Neuronal stem cell (in vitro differentiated cells): ENCODE measurements around the gene AFAP1.

Experiments
- DNase-seq: peaks from one replicate; pipeline ENCODE4 v3.0.0-alpha.2; 2013; ENCODE audit warnings: low spot score
- H2AFZ ChIP-seq: one replicate; pipeline ENCODE4 v1.6.1; 2013; ENCODE audit warnings: mild to moderate bottlenecking, low read length, inconsistent platforms
- H2AK5ac ChIP-seq: 2 replicates; pipeline ENCODE4 v1.6.1; 2013; ENCODE audit warnings: low read depth, mild to moderate bottlenecking, inconsistent platforms, low read length, moderate library complexity, mixed read lengths
- H2BK120ac ChIP-seq: 2 replicates; pipeline ENCODE4 v1.6.1; 2013; ENCODE audit warnings: low read depth, mild to moderate bottlenecking, inconsistent platforms, low read length, moderate library complexity, mixed read lengths
- H2BK12ac ChIP-seq: one replicate; pipeline ENCODE4 v1.6.1; 2013; ENCODE audit warnings: low read length, inconsistent platforms
- H2BK15ac ChIP-seq: 2 replicates; pipeline ENCODE4 v1.6.1; 2013; ENCODE audit warnings: mild to moderate bottlenecking, low read length, inconsistent platforms, mixed read lengths
- H2BK5ac ChIP-seq: one replicate; pipeline ENCODE4 v1.6.1; 2013; ENCODE audit warnings: inconsistent platforms, mild to moderate bottlenecking, low read length, moderate library complexity
- H3K14ac ChIP-seq: one replicate; pipeline ENCODE4 v1.6.1; 2013; ENCODE audit warnings: low read length, inconsistent platforms
- H3K18ac ChIP-seq: 2 replicates; pipeline ENCODE4 v1.6.1; 2013; ENCODE audit warnings: low read length, inconsistent platforms
- H3K23ac ChIP-seq: 2 replicates; pipeline ENCODE4 v1.6.1; 2013; ENCODE audit warnings: low read depth, mild to moderate bottlenecking, mixed read lengths, low read length, inconsistent platforms; ENCODE audit not compliant: poor library complexity
- H3K27ac ChIP-seq: replicated peaks from 3 replicates; pipeline ENCODE4 v1.5.1; 2013; ENCODE audit warnings: low read length, inconsistent platforms
- H3K27me3 ChIP-seq, 3 experiments: 2 replicates each; pipeline ENCODE4 v1.6.1; 2013; ENCODE audit warnings: low read length in 3 of 3, mild to moderate bottlenecking in 2 of 3, inconsistent platforms in 1 of 3, low read depth in 1 of 3, mixed read lengths in 1 of 3, moderate library complexity in 1 of 3; ENCODE audit not compliant: control insufficient read depth in 3 of 3, insufficient read depth in 3 of 3
- H3K36me3 ChIP-seq, 2 donors: replicated peaks in 1 of 2; 2 replicates each; pipeline ENCODE4 v1.6.1; 2013; ENCODE audit warnings: low read length in 2 of 2; ENCODE audit not compliant: control insufficient read depth in 2 of 2, insufficient read depth in 2 of 2
- H3K4ac ChIP-seq: 2 replicates; pipeline ENCODE4 v1.6.1; 2013; ENCODE audit warnings: inconsistent platforms, mild to moderate bottlenecking, low read length, moderate library complexity
- H3K4me1 ChIP-seq, 2 donors: 1 replicate in 1 of 2; 2 replicates in 1 of 2; pipeline ENCODE4 v1.6.1; 2013; ENCODE audit warnings: low read length in 2 of 2, low read depth in 1 of 2; ENCODE audit not compliant: control insufficient read depth in 2 of 2, insufficient read depth in 1 of 2
- H3K4me2 ChIP-seq: one replicate; pipeline ENCODE4 v1.6.1; 2013; ENCODE audit warnings: mild to moderate bottlenecking, low read length, inconsistent platforms; ENCODE audit not compliant: insufficient read depth, poor library complexity, severe bottlenecking
- H3K4me3 ChIP-seq, 2 donors: 2 replicates each; pipeline ENCODE4 v1.5.1; 2013; ENCODE audit warnings: low read length in 2 of 2, mild to moderate bottlenecking in 2 of 2, inconsistent platforms in 1 of 2, moderate library complexity in 1 of 2
- H3K79me1 ChIP-seq: one replicate; pipeline ENCODE4 v1.6.1; 2013; ENCODE audit warnings: low read depth, mild to moderate bottlenecking, inconsistent platforms, low read length, moderate library complexity
- H3K9ac ChIP-seq: one replicate; pipeline ENCODE4 v1.6.1; 2013; ENCODE audit warnings: mild to moderate bottlenecking, low read depth, low read length, inconsistent platforms; ENCODE audit not compliant: poor library complexity
- H3K9me3 ChIP-seq, 2 donors: replicated peaks in 1 of 2; 2 replicates each; pipeline versions ENCODE3 to v1.6.1; 2013; ENCODE audit warnings: low read length in 2 of 2, mild to moderate bottlenecking in 2 of 2, inconsistent platforms in 1 of 2, low read depth in 1 of 2, mixed read lengths in 1 of 2, moderate library complexity in 1 of 2; ENCODE audit not compliant: control insufficient read depth in 2 of 2, insufficient read depth in 1 of 2
- H4K8ac ChIP-seq: one replicate; pipeline ENCODE4 v1.6.1; 2013; ENCODE audit warnings: low read depth, mild to moderate bottlenecking, inconsistent platforms, low read length, moderate library complexity
- H4K91ac ChIP-seq: one replicate; pipeline ENCODE4 v1.6.1; 2013; ENCODE audit warnings: low read length, low read depth, mild to moderate bottlenecking, inconsistent platforms; ENCODE audit not compliant: poor library complexity
- WGBS, 2 donors: extraction: QIAGEN DNeasy Blood & Tissue Kit; methylation state at CpG; one replicate each; pipeline ENCODE4 v1.1.7; 2013; ENCODE audit warnings: missing lambda C conversion rate in 2 of 2, mixed read lengths in 1 of 2; ENCODE audit not compliant: insufficient read length in 2 of 2, insufficient replicate concordance in 1 of 2; ENCODE audit errors: extremely low coverage in 2 of 2; 5-methylcytosine and 5-hydroxymethylcytosine counted together

AFAP1 gene

GRCh38 chr4:7818399-7818911, 121.2 kb downstream of the AFAP1 start:
- no peak for DNase-seq
- H4K8ac ChIP-seq = no peak overlapping the region
- WGBS, 2 donors = no CpG with 5 or more reads among the region's 5 CpGs

GRCh38 chr4:7817877-7818398, 121.7 kb downstream of the AFAP1 start:
- no CpG with 5 or more reads among the region's 6 CpGs for WGBS, 2 donors
- no peak for DNase-seq
- no peak overlapping the region for H3K9ac ChIP-seq
- H3K9me3 ChIP-seq = no peaks in the 10 kb centered on the region
- no peak overlapping the region for H3K4me2 ChIP-seq
- H3K79me1 ChIP-seq = no peaks in the 10 kb centered on the region
- peaks cover 7 to 25% of the 10 kb centered on the region in 2 donors for H3K36me3 ChIP-seq
- no peak overlapping the region for H2AFZ ChIP-seq
- H3K18ac ChIP-seq = no peak overlapping the region
- no peak overlapping the region for H3K27ac ChIP-seq
- H2BK120ac ChIP-seq = no peak overlapping the region
- no peak overlapping the region for H3K4me3 ChIP-seq
- H2BK5ac ChIP-seq = no peak overlapping the region
- no peaks in the 10 kb centered on the region for H3K27me3 ChIP-seq
- H4K8ac ChIP-seq = no peak overlapping the region
- H3K14ac ChIP-seq = no peak overlapping the region
- no peak overlapping the region for H2BK15ac ChIP-seq
- H4K91ac ChIP-seq = no peak overlapping the region
- H2AK5ac ChIP-seq = no peak overlapping the region
- peaks cover 4% of the 10 kb centered on the region in 2 donors for H3K4me1 ChIP-seq
- H3K23ac ChIP-seq = no peak overlapping the region
- H3K4ac ChIP-seq = no peak overlapping the region
- H2BK12ac ChIP-seq = no peak overlapping the region

More at GRCh38 chr4:7818399-7818911, 121.2 kb downstream of the AFAP1 start:
- Histone ChIP-seq H2BK120ac (no peak overlapping the region), H2AFZ (no peak overlapping the region), H2BK5ac (no peak overlapping the region), H3K4me1 (peaks cover 4 to 6% of the 10 kb centered on the region in 2 donors), H2BK15ac (no peak overlapping the region), H4K91ac (no peak overlapping the region), H3K4ac (no peak overlapping the region), H2AK5ac (no peak overlapping the region), H3K23ac (no peak overlapping the region), H3K14ac (no peak overlapping the region), H3K9me3 (no peaks in the 10 kb centered on the region), H2BK12ac (no peak overlapping the region), H3K9ac (no peak overlapping the region), H3K27me3 (no peaks in the 10 kb centered on the region), H3K36me3 (peaks cover 7 to 25% of the 10 kb centered on the region in 2 donors), H3K18ac (no peak overlapping the region), H3K4me3 (no peak overlapping the region), H3K27ac (no peak overlapping the region), H3K79me1 (no peaks in the 10 kb centered on the region), H3K4me2 (no peak overlapping the region)

GRCh38 chr4:7816771-7817170, 122.9 kb downstream of the AFAP1 start:
- H4K91ac ChIP-seq = no peak overlapping the region

GRCh38 chr4:7815981-7816380, 123.7 kb downstream of the AFAP1 start:
- Histone ChIP-seq H2BK120ac (no peak overlapping the region), H3K4ac (no peak overlapping the region)

More at GRCh38 chr4:7816771-7817170, 122.9 kb downstream of the AFAP1 start:
- no CpG with 5 or more reads among the region's 7 CpGs for WGBS, 2 donors
- H3K9me3 ChIP-seq = no peaks in the 10 kb centered on the region
- H3K27ac ChIP-seq = no peak overlapping the region
- no peak overlapping the region for H3K4me2 ChIP-seq
- H2AFZ ChIP-seq = no peak overlapping the region
- no peaks in the 10 kb centered on the region for H3K27me3 ChIP-seq
- DNase-seq = no peak
- no peak overlapping the region for H2BK12ac ChIP-seq
- no peak overlapping the region for H2BK120ac ChIP-seq
- peaks cover 7 to 25% of the 10 kb centered on the region in 2 donors for H3K36me3 ChIP-seq
- no peak overlapping the region for H3K4me3 ChIP-seq
- H3K4ac ChIP-seq = no peak overlapping the region
- H4K8ac ChIP-seq = no peak overlapping the region
- H2AK5ac ChIP-seq = no peak overlapping the region
- no peak overlapping the region for H3K18ac ChIP-seq
- H3K79me1 ChIP-seq = no peaks in the 10 kb centered on the region
- no peak overlapping the region for H3K9ac ChIP-seq
- no peak overlapping the region for H3K14ac ChIP-seq
- no peak overlapping the region for H3K23ac ChIP-seq
- H2BK5ac ChIP-seq = no peak overlapping the region
- H2BK15ac ChIP-seq = no peak overlapping the region
- peaks cover 4 to 7% of the 10 kb centered on the region in 2 donors for H3K4me1 ChIP-seq

More at GRCh38 chr4:7815981-7816380, 123.7 kb downstream of the AFAP1 start:
- Histone ChIP-seq H3K36me3 (peaks cover 7 to 25% of the 10 kb centered on the region in 2 donors), H3K79me1 (no peaks in the 10 kb centered on the region), H3K9me3 (no peaks in the 10 kb centered on the region), H3K4me2 (no peak overlapping the region), H3K27me3 (no peaks in the 10 kb centered on the region), H4K91ac (no peak overlapping the region), H2BK15ac (no peak overlapping the region), H3K4me3 (no peak overlapping the region), H2BK5ac (no peak overlapping the region), H2AK5ac (no peak overlapping the region), H3K27ac (no peak overlapping the region), H4K8ac (no peak overlapping the region), H3K14ac (no peak overlapping the region), H3K18ac (no peak overlapping the region), H2BK12ac (no peak overlapping the region), H3K4me1 (peaks cover 4 to 11% of the 10 kb centered on the region in 2 donors), H3K9ac (no peak overlapping the region), H3K23ac (no peak overlapping the region), H2AFZ (no peak overlapping the region)
- no CpG with 5 or more reads among the region's 1 CpG for WGBS, 2 donors
- DNase-seq = no peak
